ENCODE data around the gene CCDC186. TPM values are rescaled to one million over a fixed set of nuclear protein-coding genes. Genes with fewer than 3 reads are reported as not detected.

The CCDC186 gene
- total RNA-seq, 1 donor from 2014 or later = 42.6 TPM

GRCh38 chr10:114115661-114116445 is 58.1 kb downstream of the CCDC186 start:
- peak; percentile 8 for DNase-seq (ENCODE audit: low spot score)

GRCh38 chr10:114110174-114110972 is 63.6 kb downstream of the CCDC186 start:
- DNase-seq (ENCODE audit: low spot score) = no peak

GRCh38 chr10:114103284-114103683 is 70.7 kb downstream of the CCDC186 start:
- peak; percentile 77 for DNase-seq (ENCODE audit: low spot score)

- DNase-seq (ENCODE audit: low spot score) = no peak
Observed at GRCh38 chr10:114102256-114102655, 71.7 kb downstream of the CCDC186 start.

- peak; percentile 46 for DNase-seq (ENCODE audit: low spot score)
Observed at GRCh38 chr10:114100848-114101741, 72.9 kb downstream of the CCDC186 start.

- DNase-seq (ENCODE audit: low spot score) = no peak
Observed at GRCh38 chr10:114096864-114097263, 77.1 kb downstream of the CCDC186 start.

- no peak for DNase-seq (ENCODE audit: low spot score)
Observed at GRCh38 chr10:114095559-114096337, 78.3 kb downstream of the CCDC186 start.

- no peak for DNase-seq (ENCODE audit: low spot score)
Observed at GRCh38 chr10:114094795-114095194, 79.2 kb downstream of the CCDC186 start.

- DNase-seq (ENCODE audit: low spot score) = no peak
Observed at GRCh38 chr10:114087655-114088054, 86.3 kb downstream of the CCDC186 start.

- DNase-seq (ENCODE audit: low spot score) = no peak
Observed at GRCh38 chr10:114087255-114087654, 86.7 kb downstream of the CCDC186 start.

- DNase-seq (ENCODE audit: low spot score) = no peak
Observed at GRCh38 chr10:114084215-114084614, 89.8 kb downstream of the CCDC186 start.

- no peak for DNase-seq (ENCODE audit: low spot score)
Observed at GRCh38 chr10:114083040-114083439, 91.0 kb downstream of the CCDC186 start.

- no peak for DNase-seq (ENCODE audit: low spot score)
Observed at GRCh38 chr10:114081911-114082583, 92.0 kb downstream of the CCDC186 start.

GRCh38 chr10:114079421-114079820 is 94.6 kb downstream of the CCDC186 start:
- no peak for DNase-seq (ENCODE audit: low spot score)

- no peak for DNase-seq (ENCODE audit: low spot score)
Observed at GRCh38 chr10:114078346-114078745, 95.7 kb downstream of the CCDC186 start.

GRCh38 chr10:114077815-114078219 is 96.2 kb downstream of the CCDC186 start:
- no peak for DNase-seq (ENCODE audit: low spot score)

- no peak for DNase-seq (ENCODE audit: low spot score)
Observed at GRCh38 chr10:114077347-114077746, 96.7 kb downstream of the CCDC186 start.

GRCh38 chr10:114075093-114075492 is 98.9 kb downstream of the CCDC186 start:
- DNase-seq (ENCODE audit: low spot score) = no peak

GRCh38 chr10:114073395-114074186 is 100.4 kb downstream of the CCDC186 start:
- no peak for DNase-seq (ENCODE audit: low spot score)

- DNase-seq (ENCODE audit: low spot score) = no peak
Observed at GRCh38 chr10:114071178-114071577, 102.8 kb downstream of the CCDC186 start.

Data from umbilical cord (tissue), 2 donors.